ENCODE measurements around the gene TOM1L2.
"Not testable (repeated sequence)": the region's sequence is repeated elsewhere in the genome, so short reads cannot be mapped to it uniquely, and the experiment has no call there.

TOM1L2 gene

GRCh38 chr17:17926036-17926435, 46.2 kb downstream of the TOM1L2 start:
- DNase-seq (ENCODE audit: low read depth in 2 of 3, low spot score in 1 of 3) = no peak

GRCh38 chr17:17924857-17925250, 47.3 kb downstream of the TOM1L2 start:
- no peak for DNase-seq (ENCODE audit: low read depth in 2 of 3, low spot score in 1 of 3)

DNA sequence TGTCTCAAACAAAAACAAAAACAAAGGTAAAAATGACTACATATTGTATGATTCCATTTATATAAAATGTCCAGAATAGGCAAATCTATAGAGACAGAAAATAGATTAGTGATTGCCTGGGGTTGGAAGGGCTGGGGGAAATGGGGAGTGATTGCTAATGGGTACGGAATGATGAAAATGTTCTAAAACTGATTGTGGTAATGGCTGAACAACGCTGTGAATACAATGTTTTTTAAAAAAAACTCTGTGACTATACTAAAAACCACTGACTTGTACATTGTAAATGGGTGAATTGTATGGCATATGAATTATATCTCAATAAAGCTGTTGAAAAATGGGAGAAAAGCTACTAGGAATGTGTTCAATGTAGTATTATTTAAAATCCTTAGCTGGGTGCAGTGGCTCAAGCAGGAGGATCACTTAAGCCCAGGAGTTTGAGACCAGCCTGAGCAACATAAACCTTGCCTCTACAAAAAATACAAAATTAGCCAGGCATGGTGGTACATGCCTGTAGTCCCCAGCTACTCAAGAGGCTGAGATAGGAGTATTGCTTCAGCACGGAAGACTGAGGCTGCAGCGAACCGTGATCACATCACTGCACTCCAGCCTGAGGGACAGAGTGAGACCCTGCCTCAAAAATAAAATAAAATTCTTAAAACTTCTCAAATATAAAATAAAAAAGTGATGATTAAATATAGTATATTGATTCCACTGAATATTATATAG, 47.9 kb downstream of the TOM1L2 start:
- DNase-seq (ENCODE audit: low read depth in 2 of 3, low spot score in 1 of 3) = no peak

DNA sequence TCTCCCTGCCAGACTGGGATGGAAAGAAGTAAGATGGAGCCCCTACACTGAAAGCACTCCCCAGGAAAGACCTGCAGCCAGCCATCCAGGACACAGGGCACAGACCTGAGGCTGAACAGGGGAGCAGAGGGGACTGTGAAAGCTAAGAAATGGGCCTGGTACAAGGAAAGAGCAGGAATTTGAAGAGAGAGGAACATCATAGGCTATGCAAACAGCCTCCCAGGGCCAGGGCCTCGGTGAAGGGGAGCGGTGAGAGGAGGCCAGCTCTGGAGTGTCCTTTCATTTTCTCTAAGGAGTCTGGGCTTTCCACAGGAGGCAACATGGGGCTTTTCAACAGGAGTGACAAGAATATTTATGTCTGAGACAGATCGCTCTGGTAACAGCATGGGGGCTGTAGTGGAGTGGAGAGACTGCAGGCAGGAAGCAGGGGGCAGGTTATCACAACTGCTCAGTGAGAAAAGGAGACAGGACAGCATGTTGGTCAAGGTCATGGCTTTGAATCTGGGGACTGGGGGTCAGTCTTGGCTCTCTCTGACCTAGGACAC, 50.1 kb downstream of the TOM1L2 start:
- DNase-seq (ENCODE audit: low read depth in 2 of 3, low spot score in 1 of 3) = no peak

- no peak for DNase-seq (ENCODE audit: low read depth in 2 of 3, low spot score in 1 of 3)
Measured at GRCh38 chr17:17921192-17922069, 50.8 kb downstream of the TOM1L2 start.

DNA sequence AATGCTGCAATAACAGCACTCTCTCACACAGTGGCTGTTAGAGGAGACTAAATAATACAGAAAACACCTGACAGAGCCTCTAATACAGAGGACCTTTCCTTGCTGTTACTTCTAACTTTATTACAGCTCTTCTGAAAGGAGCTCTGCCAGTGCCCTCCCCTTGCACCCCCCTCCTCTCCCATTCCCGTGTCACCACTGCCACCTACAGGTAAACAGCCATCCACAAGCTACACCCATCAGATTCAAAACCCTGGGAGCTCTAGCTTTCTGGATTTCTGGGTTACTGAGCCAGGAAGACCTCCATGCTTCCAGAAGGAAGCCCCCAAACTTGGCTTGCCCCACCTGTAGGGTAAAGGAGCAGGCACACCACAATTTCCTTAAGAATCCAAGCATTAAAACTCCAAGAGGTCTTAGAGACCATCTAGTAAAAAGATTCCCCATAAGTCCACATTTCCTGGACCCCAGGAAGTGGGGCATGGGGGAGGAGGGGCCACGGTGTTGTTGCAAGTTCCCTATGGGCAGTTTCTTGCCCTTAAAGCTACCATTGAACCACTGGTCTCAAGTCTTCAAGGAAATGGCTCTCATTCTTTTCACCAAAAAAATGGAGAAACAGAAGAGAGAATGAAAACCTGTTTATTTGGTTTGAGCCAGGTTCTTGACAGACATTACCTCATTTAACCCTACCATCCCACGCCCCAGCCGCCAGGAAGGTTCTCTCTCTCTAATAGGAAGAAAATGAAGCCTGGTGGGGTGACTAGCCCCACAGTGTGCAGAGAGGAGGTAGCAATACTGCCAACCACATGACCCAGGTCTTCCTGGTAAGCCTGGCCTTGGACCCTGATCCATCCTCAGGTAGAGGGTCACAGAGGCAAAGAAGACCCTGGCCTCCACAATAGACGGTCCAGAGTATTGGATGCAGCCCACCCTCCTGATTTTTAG, 52.8 kb downstream of the TOM1L2 start:
- peak; percentile 47 to 75 (median 50) for DNase-seq (ENCODE audit: low read depth in 2 of 3, low spot score in 1 of 3)

DNA sequence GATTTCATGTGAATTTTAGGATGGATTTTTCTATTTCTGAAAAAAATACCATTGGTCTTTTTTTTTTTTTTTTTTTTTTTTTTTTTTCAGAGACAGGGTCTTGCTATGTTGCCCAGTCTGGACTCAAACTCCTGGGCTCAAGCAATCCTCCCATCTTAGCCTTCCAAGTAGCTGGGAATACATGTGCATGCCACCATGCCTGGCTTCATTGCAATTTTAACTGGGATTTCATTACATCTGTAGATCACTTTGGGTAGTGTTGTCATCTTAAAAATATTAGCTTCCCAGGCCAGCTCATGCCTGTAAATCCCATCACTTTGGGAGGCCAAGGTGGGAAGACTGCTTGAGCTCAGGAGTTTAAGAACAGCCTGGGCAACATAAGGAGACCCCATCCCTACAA, 54.8 kb downstream of the TOM1L2 start:
- DNase-seq (ENCODE audit: low read depth in 2 of 3, low spot score in 1 of 3) = no peak

DNA sequence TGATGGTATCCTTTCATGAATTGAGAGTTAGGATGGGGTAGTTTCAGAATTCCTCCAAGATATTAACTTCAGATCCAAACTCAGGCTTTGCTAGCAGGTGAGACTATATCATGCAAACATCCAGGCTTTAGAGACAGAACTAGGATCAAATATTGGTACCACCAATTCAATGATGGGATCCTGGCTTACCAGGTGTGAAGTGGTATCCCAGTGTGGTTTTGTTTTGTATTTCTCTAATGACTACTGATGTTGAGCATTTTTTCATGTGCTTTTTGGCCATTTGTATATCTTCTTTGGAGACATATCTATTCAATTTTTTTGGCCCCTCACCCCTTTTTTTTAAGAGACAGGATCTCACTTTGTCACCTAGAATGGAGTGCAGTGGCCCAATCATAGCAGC, 57.0 kb downstream of the TOM1L2 start:
- no peak for DNase-seq (ENCODE audit: low read depth in 2 of 3, low spot score in 1 of 3)

DNA sequence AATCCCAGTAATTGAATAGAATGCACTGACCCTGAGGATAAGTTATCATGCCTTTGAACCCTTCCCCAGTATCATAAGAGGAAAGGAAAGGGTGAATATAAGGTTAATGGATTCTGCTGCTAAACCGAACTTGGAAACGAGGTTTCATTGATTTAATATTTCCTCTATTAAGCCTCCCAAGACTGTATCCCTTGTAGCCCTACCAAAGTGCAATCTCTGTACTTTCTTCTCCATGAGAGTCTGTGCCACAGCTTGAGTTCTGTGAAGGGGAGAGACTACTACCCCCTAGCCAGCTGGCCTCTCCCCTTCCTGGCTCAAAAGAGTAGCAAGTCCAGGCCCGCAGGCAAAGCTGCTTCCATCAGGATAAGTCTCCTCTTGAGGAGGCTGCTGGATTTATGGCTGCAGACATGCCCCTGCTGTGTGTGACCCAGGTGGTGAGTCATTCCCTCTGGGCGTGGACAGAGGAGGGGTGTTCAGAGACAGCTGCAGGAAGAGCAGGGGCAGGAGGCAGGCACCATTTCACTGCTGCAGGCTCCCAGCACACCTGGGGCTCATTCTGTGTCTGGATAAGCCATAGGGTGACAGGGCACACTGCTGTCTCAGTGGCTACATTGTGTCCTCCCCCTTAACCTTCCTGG, 58.4 kb downstream of the TOM1L2 start:
- DNase-seq (ENCODE audit: low read depth in 2 of 3, low spot score in 1 of 3) = peak in 1 of 3 donors; percentile 5

DNA sequence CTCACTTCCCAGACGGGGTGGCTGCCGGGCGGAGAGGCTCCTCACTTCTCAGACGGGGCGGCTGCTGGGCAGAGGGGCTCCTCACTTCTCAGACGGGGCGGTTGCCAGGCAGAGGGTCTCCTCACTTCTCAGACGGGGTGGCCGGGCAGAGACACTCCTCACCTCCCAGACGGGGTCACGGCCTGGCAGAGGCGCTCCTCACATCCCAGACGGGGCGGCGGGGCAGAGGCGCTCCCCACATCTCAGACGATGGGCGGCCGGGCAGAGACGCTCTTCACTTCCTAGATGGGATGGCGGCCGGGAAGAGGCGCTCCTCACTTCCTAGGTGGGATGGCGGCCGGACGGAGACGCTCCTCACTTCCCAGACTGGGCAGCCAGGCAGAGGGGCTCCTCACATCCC, 59.9 kb downstream of the TOM1L2 start:
- not testable (repeated sequence) for DNase-seq (ENCODE audit: low read depth in 2 of 3, low spot score in 1 of 3)

DNA sequence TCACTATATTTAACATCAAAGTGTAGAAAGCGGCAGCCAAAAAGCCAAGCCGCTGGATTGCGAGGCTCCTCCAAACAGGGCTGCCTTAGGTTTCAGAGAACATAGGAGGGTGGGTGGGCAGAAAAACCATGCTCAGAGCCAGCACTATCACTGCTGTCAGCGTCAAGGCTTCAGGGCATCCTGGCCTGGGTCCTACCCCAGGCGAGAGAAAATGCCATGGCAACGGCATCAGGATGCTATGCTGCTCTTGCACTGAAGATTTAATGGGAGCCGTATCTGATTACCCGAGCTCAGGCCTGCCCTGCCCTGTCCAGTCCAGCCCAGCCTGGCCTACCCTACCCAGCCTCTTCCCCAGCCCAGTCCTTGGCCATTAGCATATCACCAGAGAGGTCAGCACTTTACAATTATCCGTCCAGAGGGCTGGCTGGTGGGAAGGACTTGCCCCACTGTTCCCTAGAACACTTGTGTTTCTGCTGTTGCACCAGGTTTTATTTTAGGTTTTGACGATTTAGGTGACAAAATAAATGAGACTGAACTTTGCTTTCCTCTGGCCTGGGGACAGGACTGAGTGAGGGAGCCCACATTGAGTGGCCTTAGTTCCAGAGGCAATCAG, 61.1 kb downstream of the TOM1L2 start:
- DNase-seq (ENCODE audit: low read depth in 2 of 3, low spot score in 1 of 3) = no peak

DNA sequence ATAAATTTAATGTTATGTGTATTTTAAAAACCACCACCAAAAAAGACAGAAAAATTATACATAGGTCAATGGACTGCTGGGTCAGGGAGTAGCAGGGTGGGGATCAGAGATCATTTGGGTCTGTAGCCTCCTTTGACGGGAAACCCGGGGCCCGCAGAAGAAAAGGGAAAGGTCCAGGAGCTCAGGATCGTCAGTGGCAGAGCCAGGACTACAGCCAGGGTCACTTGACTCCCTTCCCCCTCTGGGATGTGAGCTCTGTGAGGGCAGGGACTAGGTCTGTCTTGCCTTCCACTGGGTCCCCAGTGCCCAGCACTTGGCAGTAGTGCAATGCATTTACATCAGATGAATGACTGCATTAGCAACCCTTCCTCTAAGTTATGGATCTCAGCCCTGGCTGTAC, 62.1 kb downstream of the TOM1L2 start:
- no peak for DNase-seq (ENCODE audit: low read depth in 2 of 3, low spot score in 1 of 3)

GRCh38 chr17:17909078-17909477, 63.1 kb downstream of the TOM1L2 start:
- no peak for DNase-seq (ENCODE audit: low read depth in 2 of 3, low spot score in 1 of 3)

- no peak for DNase-seq (ENCODE audit: low read depth in 2 of 3, low spot score in 1 of 3)
Measured at GRCh38 chr17:17907469-17907868, 64.7 kb downstream of the TOM1L2 start.

DNA sequence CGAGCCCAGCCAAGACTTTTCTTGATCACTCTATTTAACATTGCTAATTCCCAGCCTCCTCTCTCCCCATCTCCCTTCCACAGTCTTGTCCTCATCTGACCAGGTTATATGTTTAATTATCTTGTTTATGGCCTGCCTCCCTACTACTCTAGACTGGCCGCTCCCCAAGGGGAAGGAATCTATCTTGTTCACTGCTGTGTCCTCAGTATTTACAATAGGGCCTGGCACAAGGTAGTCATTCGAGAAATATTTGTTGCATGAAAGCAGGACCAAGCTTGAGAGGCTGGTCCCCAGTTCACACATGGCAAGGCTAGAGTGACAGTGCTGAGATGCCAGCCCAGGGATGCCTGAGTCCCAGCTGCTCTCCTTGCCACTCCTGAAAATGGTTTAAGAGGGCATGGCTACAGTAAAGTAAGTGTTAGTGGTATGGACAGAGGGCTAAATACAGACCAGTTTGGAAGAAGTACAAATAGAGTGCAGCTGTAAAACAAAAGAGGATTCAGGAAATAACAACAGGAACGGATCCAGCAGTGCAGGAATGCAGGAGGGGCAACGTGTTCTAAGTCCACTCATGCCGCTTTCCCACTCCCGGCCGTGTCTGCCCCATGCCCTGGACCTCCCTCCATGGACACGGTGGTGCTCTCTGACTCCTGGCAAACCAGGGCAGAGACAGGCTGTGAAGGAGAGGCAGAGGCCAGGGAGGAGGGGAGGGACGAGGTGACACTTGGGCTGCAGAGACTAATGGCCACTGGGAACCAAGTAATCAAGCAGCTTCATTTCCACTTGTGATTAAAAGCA, 65.6 kb downstream of the TOM1L2 start:
- DNase-seq (ENCODE audit: low read depth in 2 of 3, low spot score in 1 of 3) = no peak

DNA sequence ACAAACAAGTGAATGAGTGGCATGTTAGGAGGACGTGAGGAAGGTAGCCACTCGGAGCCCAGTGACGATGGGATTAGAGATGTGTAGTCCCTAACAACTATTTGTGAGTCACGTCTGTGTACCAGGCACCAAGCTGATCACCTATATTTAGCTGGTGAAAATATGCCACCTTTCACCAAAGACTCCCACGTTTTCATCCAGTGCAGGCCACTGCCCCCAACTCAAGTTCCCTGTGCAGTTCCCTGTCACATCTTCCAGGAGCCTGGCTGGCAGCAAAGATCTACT, 67.2 kb downstream of the TOM1L2 start:
- DNase-seq (ENCODE audit: low read depth in 2 of 3, low spot score in 1 of 3) = no peak

DNA sequence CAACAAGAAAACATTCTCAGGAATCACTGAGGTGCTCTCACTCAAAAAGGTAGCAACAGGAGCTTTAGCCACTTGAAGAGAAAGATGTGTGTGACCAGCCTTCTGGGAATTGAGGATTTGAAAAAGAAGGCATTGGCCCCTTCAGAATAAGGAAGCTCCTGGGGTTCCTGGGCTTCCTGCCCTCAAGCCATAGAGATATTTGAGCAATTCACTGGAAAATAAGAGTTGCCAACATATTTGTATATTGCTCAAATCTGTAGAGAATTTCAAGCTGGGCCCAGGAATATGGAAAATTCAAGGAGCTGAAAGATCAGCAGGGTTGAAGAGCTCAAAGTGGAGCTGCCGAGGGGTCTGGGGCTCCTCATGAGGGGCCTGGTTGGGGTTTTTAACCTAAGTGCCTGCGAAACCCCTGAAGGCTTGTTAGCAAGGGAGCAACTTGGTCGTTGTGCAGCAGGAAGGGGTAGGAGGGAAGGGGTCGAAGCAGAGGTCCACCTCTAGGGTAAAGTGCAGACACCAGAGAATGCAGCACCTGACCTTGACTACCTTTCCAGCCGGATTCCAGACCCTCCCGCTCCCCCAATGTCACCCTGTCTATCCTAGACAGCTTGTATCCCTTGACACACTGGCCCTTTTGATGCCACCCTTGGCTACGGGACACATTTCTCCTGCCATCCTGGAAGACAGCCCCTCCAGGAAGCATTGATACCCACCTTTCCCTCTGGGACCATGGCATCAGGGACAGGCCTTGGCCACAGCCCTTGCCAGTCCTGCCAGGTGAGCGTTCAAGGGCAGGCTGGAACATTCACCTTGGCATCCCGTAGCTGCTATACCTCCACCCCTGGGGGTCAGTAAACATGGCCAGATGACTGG, 67.8 kb downstream of the TOM1L2 start:
- DNase-seq (ENCODE audit: low read depth in 2 of 3, low spot score in 1 of 3) = no peak

DNA sequence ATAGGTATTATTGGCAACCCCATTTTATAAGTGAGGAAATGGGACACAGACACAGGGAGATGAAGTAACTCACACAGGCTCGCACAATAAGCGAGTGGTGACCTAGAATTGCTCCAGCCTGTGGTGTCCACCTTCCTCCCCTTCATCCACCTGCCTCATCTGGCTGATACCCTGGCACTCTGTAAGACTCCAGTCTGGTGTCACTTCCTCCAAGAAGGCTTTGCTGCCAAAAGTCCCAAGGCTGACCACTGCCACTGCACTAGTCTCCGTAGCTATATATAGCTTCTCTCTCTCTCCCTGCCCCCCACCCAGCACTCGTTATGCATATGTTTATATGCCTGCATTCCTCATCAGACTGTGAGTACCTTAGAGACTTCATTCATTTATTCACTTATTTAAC, 69.3 kb downstream of the TOM1L2 start:
- DNase-seq (ENCODE audit: low read depth in 2 of 3, low spot score in 1 of 3) = no peak

DNA sequence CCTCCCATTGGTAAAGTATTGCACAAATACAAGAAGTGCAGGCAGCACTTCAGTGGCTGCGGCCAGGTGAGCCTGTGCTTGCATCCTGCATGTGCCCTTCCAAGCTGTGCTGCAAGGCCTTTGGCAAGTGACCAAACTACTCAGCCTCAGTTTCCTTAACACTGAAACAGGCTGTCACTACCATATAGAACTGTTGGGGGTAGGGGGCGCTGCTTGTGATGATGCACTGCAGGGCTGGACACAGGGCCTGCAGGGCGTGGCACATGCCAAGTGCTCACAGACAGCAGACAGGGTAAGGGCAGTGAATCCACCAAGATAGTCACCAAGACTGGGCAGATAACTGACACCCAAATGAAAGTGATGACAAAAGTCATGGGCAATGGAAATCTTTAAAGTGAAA, 69.8 kb downstream of the TOM1L2 start:
- no peak for DNase-seq (ENCODE audit: low read depth in 2 of 3, low spot score in 1 of 3)

Measured in stimulated activated CD4-positive, alpha-beta T cell treated with anti-CD3 and anti-CD28 coated beads, Interleukin-12 subunit alpha, Interleukin-12 subunit beta, amount 100 ng/mL, for 48 hours (primary cell).